ENCODE measurements around the gene NGRN. TPM values are rescaled to one million over a fixed set of nuclear protein-coding genes. Genes with fewer than 3 reads are reported as not detected.

The NGRN gene, protein sequence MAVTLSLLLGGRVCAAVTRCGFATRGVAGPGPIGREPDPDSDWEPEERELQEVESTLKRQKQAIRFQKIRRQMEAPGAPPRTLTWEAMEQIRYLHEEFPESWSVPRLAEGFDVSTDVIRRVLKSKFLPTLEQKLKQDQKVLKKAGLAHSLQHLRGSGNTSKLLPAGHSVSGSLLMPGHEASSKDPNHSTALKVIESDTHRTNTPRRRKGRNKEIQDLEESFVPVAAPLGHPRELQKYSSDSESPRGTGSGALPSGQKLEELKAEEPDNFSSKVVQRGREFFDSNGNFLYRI
- total RNA-seq: 62.1 and 91.1 TPM in 2 replicates

DNA sequence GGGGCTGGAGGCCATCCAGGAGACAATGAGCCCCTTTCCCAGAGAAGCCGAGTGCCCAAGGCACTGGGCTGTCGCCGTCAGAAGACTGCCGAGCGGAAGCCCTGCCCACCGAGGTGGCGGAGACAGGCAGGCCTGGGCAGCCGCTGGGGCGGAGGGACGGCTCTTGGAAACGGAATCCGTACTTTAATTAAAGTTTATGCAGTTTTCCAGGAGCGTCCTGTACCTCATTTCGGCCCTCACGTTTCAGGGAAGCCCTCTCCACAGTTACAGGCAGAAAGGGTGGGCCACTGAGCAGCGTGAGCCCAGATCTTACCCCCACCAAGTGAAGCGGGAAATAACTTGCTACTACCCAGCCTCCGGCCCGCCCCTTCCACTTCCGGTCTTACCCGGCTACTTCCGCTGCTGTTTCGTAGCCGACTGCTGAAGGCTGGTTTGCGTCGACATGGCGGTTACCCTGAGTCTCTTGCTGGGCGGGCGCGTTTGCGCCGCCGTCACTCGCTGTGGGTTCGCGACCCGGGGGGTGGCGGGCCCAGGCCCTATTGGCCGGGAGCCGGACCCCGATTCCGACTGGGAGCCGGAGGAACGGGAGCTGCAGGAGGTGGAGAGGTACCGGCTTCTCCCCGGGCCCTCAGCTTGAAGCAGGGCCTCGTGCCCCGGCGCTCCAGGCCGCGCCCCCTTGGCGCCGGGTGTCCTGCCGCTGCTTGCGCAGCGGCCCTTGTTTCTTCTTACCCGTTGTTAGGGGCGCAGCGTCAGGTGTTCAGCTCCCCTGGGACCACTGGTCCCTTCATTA is at the start of gene NGRN:
Gene NGRN (plus strand): TSS at position 402 of the 790 bp plus-strand sequence. CDS start 41 bp downstream, at position 443.

DNA sequence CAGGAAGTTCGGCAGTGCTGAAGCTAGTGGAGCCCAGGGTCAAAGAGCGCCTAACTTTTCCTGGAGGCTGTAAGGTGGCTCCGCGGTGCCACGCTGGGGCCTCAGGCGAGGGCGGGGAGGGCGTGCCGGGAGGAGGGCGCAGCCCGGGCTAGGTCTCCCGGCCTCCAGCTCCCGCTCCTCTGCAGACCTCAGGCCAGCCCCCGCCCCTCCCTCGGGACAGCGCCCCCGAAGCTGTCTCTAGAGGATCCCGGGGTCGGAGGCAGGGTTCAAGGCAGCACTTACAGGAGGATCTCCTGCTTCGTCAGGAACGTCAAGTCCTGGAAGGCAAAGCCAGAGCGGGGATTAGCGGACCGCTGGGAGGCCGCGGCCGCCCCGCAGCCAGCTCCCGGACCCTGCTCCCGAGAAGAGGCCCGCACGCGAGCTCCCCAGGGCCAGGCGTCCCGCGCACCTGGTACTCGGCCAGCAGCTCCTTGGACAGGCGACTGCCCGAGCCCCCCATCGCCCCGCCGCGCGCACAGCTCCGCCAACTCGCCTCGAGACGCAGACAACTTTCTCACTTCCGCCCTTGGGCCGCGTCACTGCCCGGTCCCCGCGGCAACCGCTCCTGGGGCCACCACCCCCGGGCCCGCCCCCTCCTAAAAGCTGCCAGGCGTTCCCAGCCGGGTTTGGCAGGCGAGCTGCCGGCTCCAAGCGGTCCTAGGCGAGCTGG is 31.9 kb upstream of the NGRN start, which contains the start of gene CIB1:
Gene CIB1 (minus strand): TSS at position 555 of the 709 bp plus-strand sequence. CDS start 56 bp downstream, at position 499.

DNA sequence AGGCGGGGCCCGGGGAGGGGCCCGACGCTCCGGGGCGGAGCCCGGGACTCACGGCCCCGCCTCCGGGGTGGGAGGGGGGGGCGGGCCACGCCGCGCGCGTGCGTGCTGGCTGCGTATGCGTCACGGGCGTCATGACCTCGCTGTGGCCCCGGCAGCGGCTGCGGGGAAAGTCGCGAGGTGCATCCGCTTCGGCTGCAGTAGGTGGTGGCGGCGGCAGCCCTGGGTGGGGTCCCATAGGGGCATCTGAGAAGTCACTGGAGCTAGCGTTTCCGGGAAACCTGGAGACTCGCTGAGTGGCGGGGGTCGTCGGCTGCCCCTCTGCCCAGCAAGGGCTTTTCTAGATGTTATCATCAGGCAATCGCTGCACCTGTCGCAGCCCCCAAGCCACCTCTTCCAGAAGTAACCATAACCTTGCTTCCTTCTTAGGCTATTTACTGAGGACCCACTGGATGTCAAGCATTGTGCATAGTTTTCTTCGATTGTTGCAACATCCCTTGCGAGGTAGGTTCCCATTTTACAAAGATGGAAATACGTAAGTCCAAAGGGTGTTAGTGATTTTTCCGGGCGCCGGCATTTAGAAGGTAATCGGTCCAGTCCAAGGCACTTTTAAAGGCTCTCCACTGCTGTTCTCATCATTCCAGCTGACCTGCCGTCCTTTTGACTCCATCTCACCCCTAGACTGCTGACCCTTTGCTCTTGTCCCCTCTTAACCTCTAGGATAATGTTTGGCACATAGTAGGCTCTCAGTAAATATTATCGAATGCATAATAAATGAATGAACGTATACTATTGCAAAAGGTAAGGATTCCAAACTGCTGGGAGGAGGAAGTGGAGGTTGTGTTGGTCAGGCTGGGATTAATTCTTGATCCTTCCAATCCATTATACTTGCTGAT is 31.1 kb upstream of the NGRN start, which contains the start of gene GDPGP1:
Gene GDPGP1 (plus strand): TSS at position 114 of the 893 bp plus-strand sequence. CDS start 6,700 bp downstream, outside the sequence.

DNA sequence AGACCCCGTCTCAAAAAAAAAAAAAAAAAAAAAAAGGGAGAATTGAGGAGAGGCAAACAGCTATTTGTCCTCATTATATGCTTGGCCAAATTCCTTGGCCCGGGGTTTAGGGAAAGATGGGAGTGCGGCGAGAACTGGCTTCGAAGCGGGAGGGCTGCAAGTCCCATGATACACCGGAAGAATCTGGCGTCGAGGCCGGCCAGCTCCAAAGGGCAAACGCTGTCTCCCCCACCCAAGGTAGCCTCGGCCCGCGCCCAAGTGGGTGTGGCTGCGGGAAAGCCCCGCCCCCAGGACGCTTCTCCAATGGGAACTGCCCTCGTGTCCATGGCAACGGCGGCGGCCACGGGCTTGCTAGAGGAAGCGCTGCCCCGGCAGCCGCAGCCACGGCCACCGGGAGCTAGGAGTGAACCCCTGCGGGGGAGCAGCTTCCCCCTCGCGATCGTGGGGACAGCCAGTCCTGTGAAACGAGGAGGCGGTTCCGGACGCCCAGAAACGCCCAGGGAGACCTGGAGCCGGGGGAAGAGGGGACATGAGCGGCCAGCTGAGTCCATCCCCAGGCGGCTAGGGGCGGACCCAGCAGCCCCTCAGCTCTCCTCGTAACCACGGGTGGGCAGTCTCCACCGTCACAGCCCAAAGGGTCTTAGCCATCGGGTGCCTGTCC is 16.1 kb upstream of the NGRN start, which contains the start of gene TTLL13:
Gene TTLL13 (plus strand): TSS at position 354 of the 661 bp plus-strand sequence. CDS start 1,075 bp downstream, outside the sequence.

Other genes with a start within 250 kb of the NGRN start
- gene IDH2, start 163.2 kb upstream of the NGRN start, total RNA-seq: 48.8 and 66.0 TPM in 2 replicates
- gene SEMA4B, start 64.3 kb upstream of the NGRN start, total RNA-seq: 19.9 and 25.6 TPM in 2 replicates
- 28.9 and 31.9 TPM in 2 replicates for gene CIB1, start 31.7 kb upstream of the NGRN start, total RNA-seq
- gene GDPGP1, start 31.5 kb upstream of the NGRN start, total RNA-seq: 5.5 and 10.4 TPM in 2 replicates
- gene TTLL13, start 16.1 kb upstream of the NGRN start, total RNA-seq: not detected in 2 replicates
- gene ZNF774, start 86.6 kb downstream of the NGRN start, total RNA-seq: 1.5 and 1.9 TPM in 2 replicates
- gene IQGAP1, start 122.6 kb downstream of the NGRN start, total RNA-seq: 215 and 278 TPM in 2 replicates

Measured in smooth muscle cell of trachea (primary cell).